Thoracic aorta (tissue), 2 donors: Measurements from ENCODE around the gene DAP. TPM values are rescaled to one million over a fixed set of nuclear protein-coding genes. Genes with fewer than 3 reads are reported as not detected.

Experiments used
- ATAC-seq: fragments of 150-250 bp; one replicate; pipeline ENCODE4 v1.8.0; 2017; ENCODE audit warnings: low read depth; ENCODE audit not compliant: insufficient number of reproducible peaks, low FRiP score
- DNase-seq: peaks from one replicate; pipeline ENCODE4 v3.0.0-alpha.2; 2020; ENCODE audit warnings: low spot score
- H3K27ac ChIP-seq, 2 donors: fragments of 200-600 bp; sonication (generic); 1 replicate in 1 of 2; 2 replicates in 1 of 2; pipeline ENCODE4 v1.5.1; 2016; ENCODE audit warnings: mild to moderate bottlenecking in 2 of 2, moderate library complexity in 2 of 2
- H3K27me3 ChIP-seq: fragments of 200-600 bp; sonication (generic); replicated peaks from 2 replicates; pipeline ENCODE4 v1.6.0; 2016; ENCODE audit warnings: mild to moderate bottlenecking; ENCODE audit not compliant: insufficient read depth
- H3K36me3 ChIP-seq: fragments of 200-600 bp; sonication (generic); one replicate; pipeline ENCODE4 v1.5.1; 2016
- H3K4me1 ChIP-seq, 2 donors: fragments of 200-600 bp; sonication (generic); 1 replicate in 1 of 2; 2 replicates in 1 of 2; pipeline versions ENCODE4 v1.5.1 to v1.6.0; 2016; ENCODE audit warnings: low read depth in 2 of 2, mild to moderate bottlenecking in 1 of 2; ENCODE audit not compliant: control insufficient read depth in 1 of 2
- H3K4me3 ChIP-seq: fragments of 200-600 bp; sonication (generic); 2 replicates; pipeline ENCODE4 v1.5.1; 2016; ENCODE audit warnings: mild to moderate bottlenecking
- H3K9me3 ChIP-seq: fragments of 200-600 bp; sonication (generic); 2 replicates; pipeline ENCODE4 v1.5.1; 2016
- CTCF ChIP-seq: fragments of 200-600 bp; sonication (generic); IDR thresholded peaks from one replicate; pipeline ENCODE4 v1.5.1; 2019; ENCODE audit warnings: antibody characterized with exemption
- total RNA-seq, 2 donors: library from RNA; depleted of rRNA; stranded (reverse); fragments of >200 nt; gene quantifications; one replicate each; pipeline versions ENCODE4 v1.1.0 to v1.2.3, GENCODE V29; 2016

Gene DAP
- total RNA-seq: 100 to 1,000 TPM in 1 of 2 donors, 10 to 100 TPM in 1; 79.6 to 113 TPM

- ATAC-seq (peak; percentile 70), DNase-seq (no peak)
- H3K4me1 ChIP-seq: peaks cover 23 to 50% of the 10 kb centered on the region in 2 donors
- no peaks in the 10 kb centered on the region for H3K27me3 ChIP-seq
- H3K36me3 ChIP-seq: no peaks in the 10 kb centered on the region
- TF ChIP-seq CTCF: no peak
- peak within 1 kb of the TSS; percentile 86 for H3K4me3 ChIP-seq
- H3K9me3 ChIP-seq: no peaks in the 10 kb centered on the region
- peak within 1 kb of the TSS; percentile 94 to 95 for H3K27ac ChIP-seq
Measured at GRCh38 chr5:10761185-10761932, at the start of gene DAP. Gene DAP, minus strand, starts transcription at chr5:10761234. Its CDS starts 166 bp downstream, at chr5:10761068.

- DNase-seq (no peak), ATAC-seq (no peak)
- H3K27ac ChIP-seq: no peak overlapping the region
- H3K27me3 ChIP-seq: no peaks in the 10 kb centered on the region
- H3K9me3 ChIP-seq: peaks cover 6% of the 10 kb centered on the region
- H3K36me3 ChIP-seq: no peaks in the 10 kb centered on the region
- TF ChIP-seq CTCF: no peak
- H3K4me3 ChIP-seq: no peak overlapping the region
- no peaks in the 10 kb centered on the region for H3K4me1 ChIP-seq
Measured at GRCh38 chr5:10808347-10809226, 47.6 kb upstream of the DAP start.

- Histone ChIP-seq H3K27me3 (no peaks in the 10 kb centered on the region), H3K27ac (no peak overlapping the region), H3K9me3 (peaks cover 6% of the 10 kb centered on the region), H3K36me3 (no peaks in the 10 kb centered on the region), H3K4me1 (no peaks in the 10 kb centered on the region), H3K4me3 (no peak overlapping the region)
- no peak for DNase-seq
- TF ChIP-seq CTCF: no peak
- no peak for ATAC-seq
Measured at GRCh38 chr5:10801931-10802666, 41.1 kb upstream of the DAP start.

- Histone ChIP-seq H3K27ac (no peak overlapping the region), H3K4me3 (no peak overlapping the region), H3K36me3 (no peaks in the 10 kb centered on the region), H3K4me1 (no peaks in the 10 kb centered on the region), H3K9me3 (peaks cover 6% of the 10 kb centered on the region), H3K27me3 (no peaks in the 10 kb centered on the region)
- DNase-seq (no peak), ATAC-seq (no peak)
- no peak for TF ChIP-seq CTCF
Measured at GRCh38 chr5:10800852-10801251, 39.8 kb upstream of the DAP start.
